RWPE2 (cell line): ENCODE data around the gene ZBTB25.

Experiments
- ATAC-seq: fragments of 200-7000 bp; cut with Tn5 transposase; 3 replicates; pipeline ENCODE4 v1.9.1; 2021; ENCODE audit warnings: low read depth
- DNase-seq: peaks from one replicate; pipeline ENCODE4 v3.0.0-alpha.2; 2020; ENCODE audit warnings: low spot score
- H3K27ac ChIP-seq: fragments of 450-650 bp; 2 replicates; pipeline ENCODE4 v1.5.1; 2017; ENCODE audit warnings: mild to moderate bottlenecking; ENCODE audit not compliant: poor library complexity, severe bottlenecking
- H3K27me3 ChIP-seq: fragments of 250-450 bp; sonication (Bioruptor Pico); 2 replicates; pipeline ENCODE4 v1.5.1; 2021; ENCODE audit warnings: mild to moderate bottlenecking, moderate library complexity; ENCODE audit not compliant: insufficient read depth, poor library complexity, severe bottlenecking
- H3K36me3 ChIP-seq: fragments of 250-450 bp; sonication (Bioruptor Pico); 2 replicates; pipeline ENCODE4 v1.5.1; 2020; ENCODE audit warnings: low read depth, mild to moderate bottlenecking, moderate library complexity
- H3K4me1 ChIP-seq: fragments of 250-450 bp; sonication (Bioruptor Pico); 2 replicates; pipeline ENCODE4 v1.5.1; 2021; ENCODE audit warnings: mild to moderate bottlenecking, moderate library complexity; ENCODE audit not compliant: insufficient read depth, poor library complexity, severe bottlenecking
- H3K4me3 ChIP-seq: fragments of 250-450 bp; sonication (Bioruptor Pico); 2 replicates; pipeline ENCODE4 v1.5.1; 2021; ENCODE audit warnings: mild to moderate bottlenecking, moderate library complexity; ENCODE audit not compliant: severe bottlenecking
- H3K9me3 ChIP-seq: fragments of 250-450 bp; sonication (Bioruptor Pico); 2 replicates; pipeline ENCODE4 v1.5.1; 2021; ENCODE audit warnings: mild to moderate bottlenecking, moderate library complexity; ENCODE audit not compliant: severe bottlenecking
- CTCF ChIP-seq: fragments of 450-650 bp; IDR thresholded peaks from one replicate; pipeline ENCODE4 v1.5.1; 2017; ENCODE audit warnings: mild to moderate bottlenecking, moderate library complexity; ENCODE audit not compliant: poor library complexity, severe bottlenecking

The ZBTB25 gene

GRCh38 chr14:64515053-64515452, 11.4 kb upstream of the ZBTB25 start:
- H3K4me3 ChIP-seq, result no peak overlapping the region
- no peaks in the 10 kb centered on the region for H3K27me3 ChIP-seq
- peaks cover 14% of the 10 kb centered on the region for H3K36me3 ChIP-seq
- H3K9me3 ChIP-seq, result no peaks in the 10 kb centered on the region
- no peak for ATAC-seq
- H3K27ac ChIP-seq, result no peak overlapping the region
- TF ChIP-seq CTCF, result no peak
- H3K4me1 ChIP-seq, result peaks cover 18% of the 10 kb centered on the region
- no peak for DNase-seq

GRCh38 chr14:64513271-64513670, 9.6 kb upstream of the ZBTB25 start:
- Histone ChIP-seq H3K4me3 (no peak overlapping the region), H3K4me1 (peaks cover 25% of the 10 kb centered on the region), H3K36me3 (peaks cover 14% of the 10 kb centered on the region), H3K9me3 (no peaks in the 10 kb centered on the region), H3K27me3 (no peaks in the 10 kb centered on the region), H3K27ac (no peak overlapping the region)
- TF ChIP-seq CTCF, result no peak
- DNase-seq (no peak), ATAC-seq (no peak)

- no peak overlapping the region for H3K4me3 ChIP-seq
- peak; percentile 46 for ATAC-seq
- H3K27me3 ChIP-seq, result no peaks in the 10 kb centered on the region
- no peak for DNase-seq
- peak; percentile 99 for TF ChIP-seq CTCF
- H3K9me3 ChIP-seq, result no peaks in the 10 kb centered on the region
- peak overlapping the region; percentile 29 for H3K27ac ChIP-seq
- peaks cover 14% of the 10 kb centered on the region for H3K36me3 ChIP-seq
- H3K4me1 ChIP-seq, result peaks cover 38% of the 10 kb centered on the region
These were observed 7.4 kb upstream of the ZBTB25 start for GRCh38 chr14:64510825-64511671.

- Histone ChIP-seq H3K4me1 (peaks cover 38% of the 10 kb centered on the region), H3K27me3 (no peaks in the 10 kb centered on the region), H3K4me3 (no peak overlapping the region), H3K9me3 (no peaks in the 10 kb centered on the region), H3K36me3 (peaks cover 14% of the 10 kb centered on the region), H3K27ac (no peak overlapping the region)
- ATAC-seq (no peak), DNase-seq (no peak)
- no peak for TF ChIP-seq CTCF
These were observed 5.4 kb upstream of the ZBTB25 start for GRCh38 chr14:64509036-64509435.

GRCh38 chr14:64508215-64508776, 4.7 kb upstream of the ZBTB25 start:
- Histone ChIP-seq H3K27ac (peak overlapping the region; percentile 97), H3K36me3 (peaks cover 14% of the 10 kb centered on the region), H3K9me3 (no peaks in the 10 kb centered on the region), H3K4me1 (peaks cover 38% of the 10 kb centered on the region), H3K27me3 (no peaks in the 10 kb centered on the region), H3K4me3 (no peak overlapping the region)
- DNase-seq (no peak), ATAC-seq (no peak)
- TF ChIP-seq CTCF, result no peak
